Activated naive CD8-positive, alpha-beta T cell treated with anti-CD3 and anti-CD28 coated beads, Interleukin-2, amount 10 ng/mL, durations not matched to agents 7 days and 5 days (primary cell): Measurements from ENCODE around the gene JDP2. TPM values are rescaled to one million over a fixed set of nuclear protein-coding genes. Genes with fewer than 3 reads are reported as not detected.

Experiments used
- ATAC-seq: fragments of 150-1000 bp; cut with Tn5 transposase; one replicate; pipeline ENCODE4 v1.10.0; 2021; ENCODE audit warnings: low read depth, moderate library complexity
- POLR2A ChIA-PET: fragments of 350-600 bp; sonication (Branson Sonifier 250); formaldehyde crosslinking; loops from one replicate; lab custom pipeline; 2021; ENCODE audit warnings: antibody characterized with exemption; lab: Charles Lee
- DNase-seq: peaks from one replicate; pipeline ENCODE4 v3.0.0; 2021
- H3K27ac Mint-ChIP-seq: one replicate; pipeline ENCODE4 v1.8.0; 2022; ENCODE audit warnings: mild to moderate bottlenecking, mixed read lengths
- H3K27me3 Mint-ChIP-seq: one replicate; pipeline ENCODE4 v1.8.0; 2022; ENCODE audit warnings: mild to moderate bottlenecking, moderate library complexity, mixed read lengths
- H3K36me3 Mint-ChIP-seq: one replicate; pipeline ENCODE4 v1.8.0; 2021; ENCODE audit warnings: mild to moderate bottlenecking, mixed read lengths
- H3K4me1 Mint-ChIP-seq: one replicate; pipeline ENCODE4 v1.8.0; 2021; ENCODE audit warnings: mixed read lengths
- H3K4me3 Mint-ChIP-seq: one replicate; pipeline ENCODE4 v1.8.0; 2022; ENCODE audit warnings: mild to moderate bottlenecking, moderate library complexity, mixed read lengths
- H3K9me3 Mint-ChIP-seq: one replicate; pipeline ENCODE4 v1.8.0; 2021; ENCODE audit warnings: mixed read lengths
- total RNA-seq, 2 experiments: library from RNA; stranded (reverse); gene quantifications; one replicate each; pipeline ENCODE4 v1.2.3, GENCODE V29; 2021

The JDP2 gene
- total RNA-seq, 2 experiments from 2014 or later: 1.6 to 3.0 TPM

DNA sequence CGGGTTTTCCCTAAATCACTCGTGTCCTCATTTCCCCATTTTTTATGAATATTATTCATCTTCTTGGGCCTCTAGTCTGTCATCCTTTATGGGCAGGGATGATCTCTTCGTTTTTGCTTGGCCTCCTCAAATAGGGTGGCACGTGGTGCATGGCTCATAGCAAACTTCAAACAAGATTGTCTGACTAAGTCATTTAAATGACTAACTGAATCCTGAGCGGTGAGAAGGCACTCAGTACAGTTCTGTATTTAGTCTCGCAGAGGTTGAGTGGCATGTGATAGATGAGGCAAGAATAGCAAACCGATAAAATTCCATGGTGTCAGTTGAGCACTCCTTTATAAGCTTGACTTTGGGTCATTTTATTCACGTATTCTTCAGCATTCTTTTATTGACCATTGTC is 5.7 kb upstream of the JDP2 start:
- Mint-ChIP-seq H3K9me3 (peaks cover 7% of the 10 kb centered on the region), H3K36me3 (no peaks in the 10 kb centered on the region), H3K27ac (no peak overlapping the region), H3K27me3 (peaks cover 9% of the 10 kb centered on the region), H3K4me3 (no peak overlapping the region), H3K4me1 (peaks cover 33% of the 10 kb centered on the region)
- DNase-seq (no peak), ATAC-seq (no peak)
- POLR2A ChIA-PET: no interaction called here

DNA sequence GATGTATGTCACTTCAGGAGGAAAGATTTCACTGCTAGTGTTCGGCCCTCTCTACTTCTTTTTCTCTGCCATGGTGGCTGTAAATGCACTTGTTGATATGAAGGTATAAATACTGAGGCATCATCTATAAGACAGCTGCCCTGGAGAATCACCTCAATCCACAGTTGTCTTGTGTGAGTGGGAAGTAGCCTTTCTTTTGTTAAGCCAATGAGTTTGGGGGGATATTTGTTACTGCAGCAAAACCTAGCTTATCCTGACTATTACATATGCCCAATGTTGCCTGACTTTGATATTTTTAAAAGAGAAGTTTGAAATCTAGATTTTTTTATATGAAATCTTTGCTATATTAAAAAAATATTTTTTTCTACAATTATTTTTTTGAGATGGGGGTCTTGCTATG is 3.3 kb upstream of the JDP2 start:
- Mint-ChIP-seq H3K27me3 (peaks cover 20% of the 10 kb centered on the region), H3K27ac (no peak overlapping the region), H3K4me3 (no peak overlapping the region), H3K36me3 (no peaks in the 10 kb centered on the region), H3K4me1 (peaks cover 20% of the 10 kb centered on the region), H3K9me3 (peaks cover 7% of the 10 kb centered on the region)
- POLR2A ChIA-PET: no interaction called here
- no peak for ATAC-seq
- DNase-seq: no peak

DNA sequence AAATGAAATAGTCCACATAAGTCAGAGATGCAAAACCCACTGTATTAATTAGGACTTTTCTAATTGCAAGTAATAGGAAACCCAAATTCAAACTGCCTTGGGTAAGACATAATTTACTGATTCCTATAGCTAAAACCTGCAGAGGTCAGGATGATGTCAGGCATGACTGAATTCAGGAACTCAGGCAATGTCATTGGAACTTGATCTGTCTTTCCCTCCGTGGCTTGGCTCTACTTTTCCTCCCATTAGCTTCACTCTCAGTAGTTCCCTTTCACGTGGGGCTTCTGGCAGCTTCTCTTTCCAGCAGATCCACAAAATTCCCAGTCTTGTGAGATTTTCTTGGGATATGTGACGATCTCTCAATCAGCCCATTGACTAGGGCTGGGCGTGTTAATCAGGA is 2.4 kb upstream of the JDP2 start:
- POLR2A ChIA-PET: no interaction called here
- Mint-ChIP-seq H3K4me3 (no peak overlapping the region), H3K4me1 (peaks cover 15% of the 10 kb centered on the region), H3K27ac (no peak overlapping the region), H3K27me3 (peaks cover 23% of the 10 kb centered on the region), H3K36me3 (no peaks in the 10 kb centered on the region), H3K9me3 (peaks cover 7% of the 10 kb centered on the region)
- ATAC-seq: no peak
- DNase-seq: no peak

DNA sequence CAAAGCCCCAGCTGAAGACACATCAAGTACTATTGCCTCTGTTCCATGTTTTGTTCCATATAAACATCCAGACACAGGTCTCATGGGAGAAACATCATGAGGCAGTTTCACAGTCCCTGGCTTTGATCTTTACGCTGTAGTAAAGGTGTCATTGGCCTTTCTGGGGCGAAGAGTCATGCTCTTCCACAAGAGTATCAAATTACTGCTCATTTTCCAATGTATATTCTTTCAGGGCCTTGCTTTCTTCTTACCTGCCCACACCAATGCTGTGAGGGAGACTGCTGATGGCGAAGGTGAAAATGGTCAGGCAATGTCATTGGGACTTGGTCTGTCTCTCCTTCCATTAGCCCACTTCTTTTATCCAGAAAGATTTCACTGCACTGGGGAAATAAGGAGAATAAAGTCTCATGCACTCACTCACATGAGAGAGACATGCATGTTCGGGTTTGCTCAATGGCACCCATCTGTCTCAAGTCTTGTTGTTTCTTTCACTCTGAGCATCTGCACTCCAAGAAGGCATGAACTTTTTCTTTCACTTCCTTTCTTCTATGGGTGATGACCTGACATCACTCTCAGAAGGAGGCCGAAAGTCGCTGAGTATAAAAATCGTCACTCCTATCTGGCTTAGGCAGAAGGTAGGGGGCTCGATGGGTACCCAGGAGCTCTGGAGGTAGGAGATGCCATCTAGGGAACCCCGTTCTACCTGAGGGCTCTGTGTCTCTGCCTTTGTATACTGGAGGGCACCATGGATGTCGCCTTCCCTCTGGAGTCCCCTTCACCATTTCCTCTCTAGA is 1.3 kb upstream of the JDP2 start:
- Mint-ChIP-seq H3K27ac (no peak overlapping the region), H3K4me3 (peak overlapping the region; percentile 29), H3K36me3 (no peaks in the 10 kb centered on the region), H3K9me3 (peaks cover 7% of the 10 kb centered on the region), H3K4me1 (peaks cover 11% of the 10 kb centered on the region), H3K27me3 (peaks cover 23% of the 10 kb centered on the region)
- DNase-seq (no peak), ATAC-seq (no peak)
- POLR2A ChIA-PET: interaction anchor here (0.5 kb wide), 1 partner anchor 1641 kb away, joined by 3 read pairs; no protein-coding TSS in a partner anchor

DNA sequence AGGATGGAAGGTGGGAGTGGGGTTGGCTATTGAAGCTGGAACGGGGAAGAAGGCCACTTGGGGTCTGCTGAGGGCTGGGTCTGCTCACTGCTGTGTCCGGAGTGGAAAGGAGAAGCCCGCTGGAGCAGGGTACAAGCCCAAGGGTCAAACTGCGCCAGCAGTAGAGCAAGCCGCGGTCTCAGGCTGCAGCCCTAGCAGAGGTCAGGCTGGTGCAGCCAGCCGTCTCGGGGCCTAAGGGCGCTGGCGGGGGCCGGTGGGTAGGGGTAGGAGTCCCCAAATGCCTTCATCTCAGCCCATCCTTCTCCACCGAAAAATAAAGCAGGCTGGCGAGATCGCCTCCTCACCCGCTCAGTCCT is 718 bp upstream of the JDP2 start:
- H3K4me1 Mint-ChIP-seq: peaks cover 11% of the 10 kb centered on the region
- no peak for DNase-seq
- H3K4me3 Mint-ChIP-seq: peak overlapping the region; percentile 61
- H3K27me3 Mint-ChIP-seq: peaks cover 23% of the 10 kb centered on the region
- H3K27ac Mint-ChIP-seq: no peak overlapping the region
- peak; percentile 3 for ATAC-seq
- POLR2A ChIA-PET: interaction anchor here (0.5 to 4.5 kb wide), 3 partner anchors 8 to 1641 kb away, joined by 3 to 16 read pairs (median 3); no protein-coding TSS in a partner anchor
- H3K36me3 Mint-ChIP-seq: no peaks in the 10 kb centered on the region
- H3K9me3 Mint-ChIP-seq: peaks cover 5% of the 10 kb centered on the region

DNA sequence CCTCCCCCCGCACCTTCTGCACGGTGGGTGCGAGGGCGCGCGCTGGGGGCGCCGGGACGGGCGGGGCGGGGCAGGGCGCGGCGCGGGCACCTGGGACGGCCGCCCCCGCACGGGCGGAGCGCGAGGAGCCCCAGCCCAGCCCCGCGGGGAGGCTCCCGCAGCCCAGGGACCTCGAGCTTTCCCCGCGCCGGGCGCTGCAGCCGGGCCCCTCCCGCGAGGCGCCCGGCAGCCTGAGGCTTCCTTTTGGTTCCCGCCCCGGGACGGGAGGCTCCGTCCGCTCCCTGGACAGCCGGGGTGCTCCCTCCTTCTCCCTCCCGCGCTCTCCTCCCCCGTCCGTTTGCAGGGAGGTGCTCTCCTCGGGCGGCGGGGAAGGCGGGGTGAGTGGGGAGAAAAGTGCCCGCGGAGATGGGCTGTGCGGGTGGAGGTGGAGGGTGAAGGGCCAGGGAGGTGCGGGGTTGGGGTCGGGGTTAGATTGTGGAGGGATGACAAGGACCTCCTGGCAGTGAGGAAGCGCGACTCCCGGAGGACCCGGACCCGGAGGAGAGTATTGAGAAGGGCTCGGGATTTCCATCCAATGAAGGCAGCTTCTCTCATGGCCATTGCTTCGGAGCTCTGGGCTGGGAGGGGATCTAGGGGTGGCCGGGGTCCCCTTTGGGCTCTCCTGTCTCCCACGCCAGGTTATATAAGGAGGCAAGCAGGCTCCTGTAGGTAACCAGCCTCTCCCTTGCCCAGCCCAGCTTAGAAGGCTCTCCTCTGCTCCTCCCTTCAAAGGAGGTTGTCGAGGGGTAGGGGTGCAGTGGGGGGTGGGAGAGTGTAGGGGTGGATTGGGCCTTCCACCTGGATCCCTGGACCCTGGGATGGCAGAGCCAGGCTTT is 645 bp downstream of the JDP2 start:
- POLR2A ChIA-PET: interaction anchor here (0.6 to 4.5 kb wide), 4 partner anchors 8 to 94 kb away, joined by 3 to 16 read pairs (median 4); no protein-coding TSS in a partner anchor
- peaks cover 11% of the 10 kb centered on the region for H3K4me1 Mint-ChIP-seq
- DNase-seq: peak; percentile 59
- H3K27ac Mint-ChIP-seq: peak overlapping the region; percentile 61
- no peaks in the 10 kb centered on the region for H3K36me3 Mint-ChIP-seq
- ATAC-seq: peak; percentile 48
- H3K27me3 Mint-ChIP-seq: peaks cover 22% of the 10 kb centered on the region
- peak overlapping the region; percentile 76 for H3K4me3 Mint-ChIP-seq
- peaks cover 5% of the 10 kb centered on the region for H3K9me3 Mint-ChIP-seq

DNA sequence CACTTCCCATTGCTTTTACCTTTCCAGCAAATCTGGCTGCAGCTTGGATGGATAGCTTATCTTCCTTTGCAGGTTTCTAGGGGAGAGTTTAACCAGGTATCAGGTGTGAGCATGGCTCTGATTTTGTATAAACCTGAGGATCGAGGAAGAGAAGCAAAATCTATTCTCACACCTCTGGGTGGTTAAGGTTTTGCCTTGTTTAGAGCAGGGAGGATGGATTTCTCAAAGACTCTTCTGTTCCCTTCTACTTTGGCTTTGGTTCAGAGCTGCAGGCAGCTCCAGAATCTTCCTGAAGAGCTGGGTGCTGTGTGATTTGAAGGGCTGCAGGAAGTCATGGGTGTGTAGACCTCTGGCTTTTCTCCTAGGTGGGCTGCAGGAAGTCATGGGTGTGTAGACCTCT is 1.7 kb downstream of the JDP2 start:
- Mint-ChIP-seq H3K9me3 (no peaks in the 10 kb centered on the region), H3K36me3 (no peaks in the 10 kb centered on the region), H3K4me3 (peak overlapping the region; percentile 9), H3K4me1 (peaks cover 16% of the 10 kb centered on the region), H3K27me3 (peaks cover 22% of the 10 kb centered on the region), H3K27ac (no peak overlapping the region)
- POLR2A ChIA-PET: interaction anchor here (4.5 kb wide), 1 partner anchor 10 kb away, joined by 16 read pairs; no protein-coding TSS in a partner anchor
- ATAC-seq: no peak
- DNase-seq: no peak

DNA sequence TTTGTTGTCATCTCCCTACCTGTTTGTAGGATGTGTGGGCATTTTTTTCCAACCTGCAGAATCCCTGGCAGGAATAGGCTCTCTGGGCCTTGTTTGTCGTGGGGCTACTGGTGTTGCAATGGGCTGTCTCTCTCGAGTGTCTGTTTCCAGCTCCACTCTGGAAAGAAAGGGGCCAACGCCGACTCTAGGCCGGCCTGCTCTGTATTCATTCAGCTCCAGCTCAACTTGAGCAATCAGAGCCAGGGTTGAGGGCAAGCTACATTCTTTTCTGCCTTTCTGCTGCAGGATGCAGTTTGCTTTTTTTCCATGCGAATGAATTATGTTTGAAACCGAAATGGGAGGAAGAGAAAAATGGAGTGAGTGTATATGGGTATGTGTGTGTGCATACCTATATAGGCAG is 2.3 kb downstream of the JDP2 start:
- ATAC-seq (no peak), DNase-seq (no peak)
- Mint-ChIP-seq H3K4me3 (no peak overlapping the region), H3K9me3 (no peaks in the 10 kb centered on the region), H3K27ac (no peak overlapping the region), H3K4me1 (peaks cover 18% of the 10 kb centered on the region), H3K27me3 (peaks cover 22% of the 10 kb centered on the region), H3K36me3 (no peaks in the 10 kb centered on the region)
- POLR2A ChIA-PET: interaction anchor here (0.5 to 4.5 kb wide), 2 partner anchors 11 to 142 kb away, joined by 3 to 16 read pairs; no protein-coding TSS in a partner anchor

DNA sequence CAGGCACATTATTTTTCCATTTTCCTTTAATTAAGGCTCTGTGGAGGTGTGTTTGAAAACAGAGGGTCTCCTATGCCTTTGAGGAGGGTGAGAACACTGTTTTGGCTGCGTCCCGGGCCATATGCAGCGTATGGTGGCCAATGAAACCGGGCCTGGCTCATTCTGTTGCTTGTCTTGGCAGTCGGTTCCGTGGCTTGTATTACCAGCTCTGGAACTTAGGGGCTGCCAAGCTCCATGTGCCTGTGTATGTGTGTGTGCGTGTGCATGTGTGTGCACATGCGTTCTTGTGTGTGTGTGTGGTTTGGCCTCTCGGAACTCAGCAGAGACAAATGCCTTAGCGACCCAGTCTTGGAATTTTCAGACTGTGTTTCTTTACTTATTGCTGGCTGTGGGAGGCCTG is 2.7 kb downstream of the JDP2 start:
- H3K36me3 Mint-ChIP-seq: peaks cover under 1% of the 10 kb centered on the region
- H3K27ac Mint-ChIP-seq: no peak overlapping the region
- H3K4me1 Mint-ChIP-seq: peaks cover 22% of the 10 kb centered on the region
- H3K9me3 Mint-ChIP-seq: no peaks in the 10 kb centered on the region
- DNase-seq (no peak), ATAC-seq (no peak)
- POLR2A ChIA-PET: interaction anchor here (0.5 to 4.5 kb wide), 2 partner anchors 11 to 142 kb away, joined by 3 to 16 read pairs; no protein-coding TSS in a partner anchor
- H3K4me3 Mint-ChIP-seq: no peak overlapping the region
- peaks cover 21% of the 10 kb centered on the region for H3K27me3 Mint-ChIP-seq

DNA sequence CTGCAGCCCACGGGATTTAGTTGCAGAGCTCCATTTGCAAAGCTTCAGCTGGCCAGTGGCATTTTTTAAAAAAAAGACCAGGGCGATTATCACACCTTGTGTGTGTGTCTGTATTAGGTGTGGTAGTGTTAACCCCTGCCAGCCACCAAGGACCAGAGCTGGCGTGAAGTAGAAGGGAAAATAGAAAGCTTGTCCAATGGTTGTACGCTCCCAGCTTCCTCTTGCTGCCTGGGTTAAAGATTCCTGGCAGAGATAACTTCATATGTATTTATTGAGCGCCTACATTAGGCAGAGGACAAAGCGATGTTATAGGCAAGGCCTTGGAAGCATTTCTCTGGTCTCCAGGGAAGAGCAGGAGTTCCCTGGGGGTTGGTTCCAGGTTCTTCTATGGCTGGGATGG is 3.2 kb downstream of the JDP2 start:
- Mint-ChIP-seq H3K27ac (no peak overlapping the region), H3K4me3 (no peak overlapping the region), H3K9me3 (no peaks in the 10 kb centered on the region), H3K27me3 (peaks cover 17% of the 10 kb centered on the region), H3K36me3 (peaks cover 1% of the 10 kb centered on the region), H3K4me1 (peaks cover 26% of the 10 kb centered on the region)
- POLR2A ChIA-PET: interaction anchor here (1.2 to 4.5 kb wide), 2 partner anchors 10 to 11 kb away, joined by 3 to 16 read pairs; no protein-coding TSS in a partner anchor
- DNase-seq: no peak
- no peak for ATAC-seq

DNA sequence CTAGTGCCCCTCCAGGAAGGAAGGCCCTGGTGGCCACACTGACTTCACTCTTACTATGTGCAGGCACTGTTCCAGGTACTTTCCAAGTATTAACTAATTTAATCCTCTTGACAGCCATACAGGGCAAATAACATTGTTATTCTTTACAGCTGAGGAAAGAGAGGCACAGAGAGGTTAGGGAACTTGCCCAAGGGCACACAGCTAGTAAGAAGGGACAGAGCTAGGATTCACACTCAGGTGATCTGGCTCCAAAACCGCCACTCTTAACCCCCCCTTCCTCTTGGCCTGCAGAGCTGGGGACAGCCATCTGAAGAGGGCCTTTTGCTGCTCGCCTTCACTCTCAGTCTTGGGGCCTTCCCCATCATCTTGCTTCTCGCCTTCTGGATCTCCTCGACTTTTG is 4.0 kb downstream of the JDP2 start:
- H3K27me3 Mint-ChIP-seq: peaks cover 14% of the 10 kb centered on the region
- H3K36me3 Mint-ChIP-seq: peaks cover 1% of the 10 kb centered on the region
- no peak overlapping the region for H3K27ac Mint-ChIP-seq
- POLR2A ChIA-PET: interaction anchor here (1.2 to 4.5 kb wide), 2 partner anchors 10 to 12 kb away, joined by 3 to 16 read pairs; no protein-coding TSS in a partner anchor
- no peaks in the 10 kb centered on the region for H3K9me3 Mint-ChIP-seq
- DNase-seq: no peak
- no peak for ATAC-seq
- no peak overlapping the region for H3K4me3 Mint-ChIP-seq
- H3K4me1 Mint-ChIP-seq: peaks cover 29% of the 10 kb centered on the region

DNA sequence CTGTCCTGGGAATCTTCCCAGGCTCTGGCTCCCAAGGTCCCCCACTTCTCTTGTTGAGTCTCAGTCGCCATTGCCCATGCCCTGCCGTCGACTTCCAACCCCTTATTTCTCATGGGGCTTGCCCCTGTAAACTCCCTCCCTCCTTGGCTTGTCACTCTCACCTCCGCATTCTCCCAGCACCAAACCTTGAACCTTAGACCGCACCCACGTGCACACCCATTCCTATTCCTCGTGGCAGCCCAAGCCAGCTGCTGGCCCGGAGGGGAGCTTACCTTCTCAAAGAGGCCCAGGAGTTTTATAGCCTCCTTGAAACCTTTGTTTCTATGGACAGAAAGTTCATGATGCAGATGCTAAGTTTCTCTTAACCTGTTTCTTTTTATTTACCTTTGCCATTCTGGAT is 4.6 kb downstream of the JDP2 start:
- Mint-ChIP-seq H3K27me3 (peaks cover 14% of the 10 kb centered on the region), H3K27ac (no peak overlapping the region), H3K4me3 (no peak overlapping the region), H3K9me3 (no peaks in the 10 kb centered on the region), H3K36me3 (peaks cover 1% of the 10 kb centered on the region), H3K4me1 (peaks cover 29% of the 10 kb centered on the region)
- DNase-seq: no peak
- ATAC-seq: no peak
- POLR2A ChIA-PET: interaction anchor here (1.2 kb wide), 1 partner anchor 9 kb away, joined by 3 read pairs; no protein-coding TSS in a partner anchor

DNA sequence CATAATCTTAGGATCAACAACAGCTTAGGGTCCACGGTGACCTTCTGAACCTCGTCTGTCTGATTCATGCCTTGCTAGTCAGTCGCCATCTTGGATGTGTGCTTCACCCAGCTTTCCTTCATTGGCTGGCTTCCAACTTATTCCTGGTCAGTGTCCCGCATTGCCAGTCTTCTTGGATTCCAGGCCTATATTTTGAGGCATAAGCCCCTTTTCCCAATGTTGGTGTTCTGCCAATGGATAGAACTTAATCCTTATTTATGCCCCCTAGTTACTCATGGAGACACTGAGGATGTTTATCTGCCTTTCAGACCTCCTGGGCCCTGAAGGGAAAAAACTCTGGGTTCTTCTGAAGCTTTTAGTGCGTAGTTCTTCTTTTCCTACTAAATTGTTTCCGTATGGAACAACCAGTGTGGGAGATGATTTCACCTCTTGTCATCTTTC is 5.8 kb downstream of the JDP2 start:
- Mint-ChIP-seq H3K9me3 (no peaks in the 10 kb centered on the region), H3K27ac (no peak overlapping the region), H3K4me1 (peaks cover 30% of the 10 kb centered on the region), H3K27me3 (peaks cover 11% of the 10 kb centered on the region), H3K4me3 (no peak overlapping the region), H3K36me3 (peaks cover 1% of the 10 kb centered on the region)
- POLR2A ChIA-PET: interaction anchor here (0.7 kb wide), 1 partner anchor 17 kb away, joined by 4 read pairs; no protein-coding TSS in a partner anchor
- ATAC-seq (no peak), DNase-seq (no peak)
